ENCODE data around the gene SHISAL2A.

- no peak for TF ChIP-seq ZNF565 (CRISPR knock-in tag; conservative IDR thresholded peaks at IDR 0.05; ENCODE audit: low read depth)
- no peak for TF ChIP-seq ZNF70 (CRISPR knock-in tag; IDR thresholded peaks at IDR 0.05)
- no peak for TF ChIP-seq ESRRG (CRISPR knock-in tag; IDR thresholded peaks at IDR 0.05)
Observed at GRCh38 chr1:52629667-52630066, 3.3 kb upstream of the SHISAL2A start.

Data from SK-N-SH treated with all-trans-retinoic acid at 6 μM for 48 hours (cell line).